Measurements from ENCODE around the gene AJAP1. TPM values are rescaled to one million over a fixed set of nuclear protein-coding genes. Genes with fewer than 3 reads are reported as not detected.

AJAP1 gene
- polyA plus RNA-seq, 1 of the 3 experiments (the other 2 are of a cell fraction) = not detected

GRCh38 chr1:4786055-4786454 lies 131.6 kb downstream of the AJAP1 start:
- no peaks in the 10 kb centered on the region for H3K9me2 ChIP-seq
- TF ChIP-seq RAD21 (IDR thresholded peaks at IDR 0.05; ENCODE audit: low read length) (no peak), USF1 (IDR thresholded peaks at IDR 0.05; ENCODE audit: borderline replicate concordance, low read depth) (no peak), MXI1 (IDR thresholded peaks at IDR 0.05; ENCODE audit: low read depth, low read length) (no peak), GATA2 (CRISPR knock-in tag; IDR thresholded peaks at IDR 0.05) (no peak), RCOR1 (IDR thresholded peaks at IDR 0.05; ENCODE audit: low read length) (no peak), JUND (IDR thresholded peaks at IDR 0.05) (no peak), RFX5 (IDR thresholded peaks at IDR 0.05; ENCODE audit: low read length) (no peak), SMC3 (IDR thresholded peaks at IDR 0.05; ENCODE audit: low read depth, low read length) (no peak), GABPA (IDR thresholded peaks at IDR 0.05; ENCODE audit: low read depth) (no peak), FOSL2 (IDR thresholded peaks at IDR 0.05; ENCODE audit: borderline replicate concordance, low read depth) (no peak), PBX3 (IDR thresholded peaks at IDR 0.05) (no peak), TEAD4 (IDR thresholded peaks at IDR 0.05; ENCODE audit: borderline replicate concordance, insufficient read depth) (no peak), YY1 (IDR thresholded peaks at IDR 0.05; ENCODE audit: low read depth) (no peak), FOXM1 (IDR thresholded peaks at IDR 0.05; ENCODE audit: low read depth) (no peak)
- TF ChIP-seq, protein P1, sequence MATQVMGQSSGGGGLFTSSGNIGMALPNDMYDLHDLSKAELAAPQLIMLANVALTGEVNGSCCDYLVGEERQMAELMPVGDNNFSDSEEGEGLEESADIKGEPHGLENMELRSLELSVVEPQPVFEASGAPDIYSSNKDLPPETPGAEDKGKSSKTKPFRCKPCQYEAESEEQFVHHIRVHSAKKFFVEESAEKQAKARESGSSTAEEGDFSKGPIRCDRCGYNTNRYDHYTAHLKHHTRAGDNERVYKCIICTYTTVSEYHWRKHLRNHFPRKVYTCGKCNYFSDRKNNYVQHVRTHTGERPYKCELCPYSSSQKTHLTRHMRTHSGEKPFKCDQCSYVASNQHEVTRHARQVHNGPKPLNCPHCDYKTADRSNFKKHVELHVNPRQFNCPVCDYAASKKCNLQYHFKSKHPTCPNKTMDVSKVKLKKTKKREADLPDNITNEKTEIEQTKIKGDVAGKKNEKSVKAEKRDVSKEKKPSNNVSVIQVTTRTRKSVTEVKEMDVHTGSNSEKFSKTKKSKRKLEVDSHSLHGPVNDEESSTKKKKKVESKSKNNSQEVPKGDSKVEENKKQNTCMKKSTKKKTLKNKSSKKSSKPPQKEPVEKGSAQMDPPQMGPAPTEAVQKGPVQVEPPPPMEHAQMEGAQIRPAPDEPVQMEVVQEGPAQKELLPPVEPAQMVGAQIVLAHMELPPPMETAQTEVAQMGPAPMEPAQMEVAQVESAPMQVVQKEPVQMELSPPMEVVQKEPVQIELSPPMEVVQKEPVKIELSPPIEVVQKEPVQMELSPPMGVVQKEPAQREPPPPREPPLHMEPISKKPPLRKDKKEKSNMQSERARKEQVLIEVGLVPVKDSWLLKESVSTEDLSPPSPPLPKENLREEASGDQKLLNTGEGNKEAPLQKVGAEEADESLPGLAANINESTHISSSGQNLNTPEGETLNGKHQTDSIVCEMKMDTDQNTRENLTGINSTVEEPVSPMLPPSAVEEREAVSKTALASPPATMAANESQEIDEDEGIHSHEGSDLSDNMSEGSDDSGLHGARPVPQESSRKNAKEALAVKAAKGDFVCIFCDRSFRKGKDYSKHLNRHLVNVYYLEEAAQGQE (IDR thresholded peaks at IDR 0.05; ENCODE audit: low read depth, low read length) = no peak
- TF ChIP-seq, protein P2, sequence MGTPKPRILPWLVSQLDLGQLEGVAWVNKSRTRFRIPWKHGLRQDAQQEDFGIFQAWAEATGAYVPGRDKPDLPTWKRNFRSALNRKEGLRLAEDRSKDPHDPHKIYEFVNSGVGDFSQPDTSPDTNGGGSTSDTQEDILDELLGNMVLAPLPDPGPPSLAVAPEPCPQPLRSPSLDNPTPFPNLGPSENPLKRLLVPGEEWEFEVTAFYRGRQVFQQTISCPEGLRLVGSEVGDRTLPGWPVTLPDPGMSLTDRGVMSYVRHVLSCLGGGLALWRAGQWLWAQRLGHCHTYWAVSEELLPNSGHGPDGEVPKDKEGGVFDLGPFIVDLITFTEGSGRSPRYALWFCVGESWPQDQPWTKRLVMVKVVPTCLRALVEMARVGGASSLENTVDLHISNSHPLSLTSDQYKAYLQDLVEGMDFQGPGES (IDR thresholded peaks at IDR 0.05; ENCODE audit: low read depth, low read length) = no peak
- no peaks in the 10 kb centered on the region for H3K36me3 ChIP-seq (replicated peaks in 1 of 2; ENCODE audit: control insufficient read depth in 1 of 2, insufficient read depth in 2 of 2, low read length in 1 of 2)
- no peaks in the 10 kb centered on the region for H3F3A ChIP-seq (replicated peaks; ENCODE audit: insufficient read depth)
- H2AFZ ChIP-seq (ENCODE audit: low read depth) = no peak overlapping the region
- H4K20me1 ChIP-seq (ENCODE audit: insufficient read depth) = no peaks in the 10 kb centered on the region
- no peaks in the 10 kb centered on the region for H3K79me2 ChIP-seq (ENCODE audit: insufficient read depth)
- CTCF ChIA-PET = no interaction called here
- H3K27ac ChIP-seq (ENCODE audit: low read depth in 2 of 2, low read length in 1 of 2) = no peak overlapping the region
- no peaks in the 10 kb centered on the region for H3K4me1 ChIP-seq (ENCODE audit: control insufficient read depth in 1 of 2, insufficient read depth in 2 of 2, low read depth in 1 of 2, low read length in 1 of 2)
- no peaks in the 10 kb centered on the region for H3K27me3 ChIP-seq (ENCODE audit: insufficient read depth)
- no peak for DNase-seq
- no peak overlapping the region for H3K4me3 ChIP-seq (ENCODE audit: low read depth in 2 of 2, low read length in 1 of 2)
- H3K9ac ChIP-seq = no peak overlapping the region
- 27% methylated on average over 8 of the region's 8 CpGs for WGBS (ENCODE audit: low lambda C conversion rate)
- no peaks in the 10 kb centered on the region for H3K9me3 ChIP-seq
- H3K4me2 ChIP-seq = no peak overlapping the region
- POLR2A ChIA-PET = no interaction called here

Measured in SK-N-SH (cell line).